ENCODE results near the gene LHFPL2. TPM values are rescaled to one million over a fixed set of nuclear protein-coding genes. Genes with fewer than 3 reads are reported as not detected.

The LHFPL2 gene
- polyA plus RNA-seq, 4 donors = 47.5 to 58.7 (median 54.6) TPM

GRCh38 chr5:78533356-78533755, 115.2 kb downstream of the LHFPL2 start:
- no peak for DNase-seq (ENCODE audit: low read depth in 4 of 4, low spot score in 3 of 4)

- no peak for DNase-seq (ENCODE audit: low read depth in 4 of 4, low spot score in 3 of 4)
These were observed 118.1 kb downstream of the LHFPL2 start for GRCh38 chr5:78530342-78531096.

- no peak for DNase-seq (ENCODE audit: low read depth in 4 of 4, low spot score in 3 of 4)
These were observed 120.6 kb downstream of the LHFPL2 start for GRCh38 chr5:78527925-78528324.

DNA sequence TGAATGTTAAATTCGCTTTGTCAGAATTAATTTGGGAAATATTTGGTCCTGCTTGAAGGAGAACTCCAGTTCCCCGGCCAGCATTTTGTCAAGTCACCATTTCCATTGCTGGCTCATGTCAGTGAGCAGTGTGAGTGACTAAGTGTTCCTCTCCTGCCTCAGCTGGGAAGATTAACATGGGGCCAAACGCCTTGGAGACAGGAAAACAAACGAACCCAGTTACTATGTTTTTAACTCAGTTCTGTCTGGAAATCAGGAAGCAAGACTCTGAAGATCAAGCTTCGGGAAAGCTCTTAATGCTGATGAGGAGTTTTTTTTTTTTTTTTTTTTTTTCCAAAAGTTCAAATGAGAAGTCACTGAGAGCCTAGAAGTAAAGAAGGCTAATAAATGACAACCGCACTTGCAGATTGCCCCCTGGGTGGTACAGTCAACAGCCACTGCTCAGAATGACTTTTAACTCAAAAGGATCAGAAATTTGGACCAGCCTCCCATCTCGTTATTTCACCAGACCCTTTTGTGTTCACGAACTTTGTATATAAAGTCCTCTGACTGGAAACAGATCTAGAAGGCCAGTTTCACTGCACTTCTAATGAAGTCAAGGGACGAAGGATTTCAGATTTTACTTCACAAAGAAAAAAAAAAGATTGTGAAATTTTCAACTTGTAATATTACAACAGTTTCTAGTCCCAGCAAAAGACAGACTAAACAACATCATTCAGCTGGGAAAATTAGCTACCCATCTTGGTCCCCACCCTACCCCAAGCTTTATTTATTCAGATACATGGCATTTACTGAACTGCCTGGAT, 121.3 kb downstream of the LHFPL2 start:
- DNase-seq (ENCODE audit: low read depth in 4 of 4, low spot score in 3 of 4) = no peak

DNA sequence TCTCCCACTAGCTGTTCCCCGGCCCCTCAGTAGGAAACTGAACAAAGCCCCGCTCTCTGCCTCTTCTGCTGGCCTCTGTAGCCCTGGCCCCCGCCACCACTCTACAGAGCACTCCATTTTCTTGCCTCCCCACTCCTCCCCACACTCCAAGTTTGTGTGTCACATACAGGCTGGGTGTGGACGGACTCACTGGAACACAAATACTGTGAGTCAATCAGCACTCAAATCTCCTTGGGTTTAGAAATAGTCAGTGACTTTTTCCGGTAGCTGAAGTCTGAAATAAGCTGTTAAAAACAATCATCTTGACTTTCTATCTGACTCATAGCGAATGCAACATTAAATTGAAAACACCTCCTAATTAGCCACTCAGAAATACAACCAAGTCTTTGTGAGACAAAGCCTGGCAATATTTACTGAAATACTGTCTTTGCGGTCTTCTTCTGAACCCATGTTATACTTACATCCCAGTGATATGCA, 122.5 kb downstream of the LHFPL2 start:
- DNase-seq (ENCODE audit: low read depth in 4 of 4, low spot score in 3 of 4) = no peak

- DNase-seq (ENCODE audit: low read depth in 4 of 4, low spot score in 3 of 4) = no peak
These were observed 125.0 kb downstream of the LHFPL2 start for GRCh38 chr5:78523314-78524193.

GRCh38 chr5:78522476-78523260, 125.9 kb downstream of the LHFPL2 start:
- DNase-seq (ENCODE audit: low read depth in 4 of 4, low spot score in 3 of 4) = no peak

DNA sequence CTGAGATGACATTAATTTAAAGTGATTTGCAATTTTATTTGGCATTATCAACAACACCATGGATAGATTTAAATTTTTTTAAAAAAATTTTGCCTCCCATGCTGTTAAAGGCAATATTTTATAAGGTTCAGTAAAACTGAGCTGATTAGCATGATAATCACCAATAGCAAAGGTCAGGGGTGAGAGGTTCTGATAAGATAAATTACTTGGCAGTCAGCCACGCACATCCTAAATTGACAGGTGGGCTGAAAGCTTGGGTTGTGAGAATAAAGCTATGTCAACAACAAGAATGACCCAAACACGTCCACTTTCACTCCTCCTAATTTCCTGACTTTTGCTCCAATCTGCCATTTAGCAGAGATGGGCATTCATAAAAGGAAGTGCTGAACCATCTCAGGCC, 127.1 kb downstream of the LHFPL2 start:
- DNase-seq (ENCODE audit: low read depth in 4 of 4, low spot score in 3 of 4) = no peak

DNA sequence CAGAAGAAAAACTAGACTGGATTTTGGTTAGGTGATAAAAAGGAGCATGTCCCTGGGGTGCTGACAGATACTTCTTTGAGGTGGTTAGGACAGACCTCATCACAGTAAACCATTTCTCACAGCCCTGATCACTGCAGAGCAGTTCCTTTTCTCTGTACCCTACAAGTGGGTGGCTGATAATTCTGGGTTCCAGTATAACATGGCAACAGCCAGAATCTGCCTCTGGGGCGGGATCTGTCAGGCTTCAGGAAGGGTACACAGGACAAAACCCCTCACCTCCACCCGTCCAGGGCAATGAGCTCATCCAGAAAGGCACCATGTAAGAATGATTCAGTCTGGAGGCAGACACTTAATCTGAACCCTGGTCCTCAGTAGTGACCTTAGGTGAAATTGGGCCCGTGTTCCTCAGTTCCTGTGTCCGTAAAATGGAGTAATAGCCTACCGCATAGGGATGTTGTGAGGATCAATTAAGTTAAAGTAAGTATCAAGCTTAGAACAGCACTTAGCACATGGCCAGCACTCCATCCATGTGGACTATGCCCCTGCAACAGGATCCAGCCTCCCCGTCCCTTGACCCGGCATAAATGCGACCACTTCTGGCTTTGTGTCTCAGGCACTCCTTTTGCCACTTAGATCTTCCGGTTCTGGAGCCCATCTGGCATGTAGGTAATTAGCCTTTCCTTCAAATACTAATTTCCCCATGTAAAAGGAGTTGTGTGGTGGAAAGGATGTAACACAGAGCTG, 129.2 kb downstream of the LHFPL2 start:
- DNase-seq (ENCODE audit: low read depth in 4 of 4, low spot score in 3 of 4) = no peak

DNA sequence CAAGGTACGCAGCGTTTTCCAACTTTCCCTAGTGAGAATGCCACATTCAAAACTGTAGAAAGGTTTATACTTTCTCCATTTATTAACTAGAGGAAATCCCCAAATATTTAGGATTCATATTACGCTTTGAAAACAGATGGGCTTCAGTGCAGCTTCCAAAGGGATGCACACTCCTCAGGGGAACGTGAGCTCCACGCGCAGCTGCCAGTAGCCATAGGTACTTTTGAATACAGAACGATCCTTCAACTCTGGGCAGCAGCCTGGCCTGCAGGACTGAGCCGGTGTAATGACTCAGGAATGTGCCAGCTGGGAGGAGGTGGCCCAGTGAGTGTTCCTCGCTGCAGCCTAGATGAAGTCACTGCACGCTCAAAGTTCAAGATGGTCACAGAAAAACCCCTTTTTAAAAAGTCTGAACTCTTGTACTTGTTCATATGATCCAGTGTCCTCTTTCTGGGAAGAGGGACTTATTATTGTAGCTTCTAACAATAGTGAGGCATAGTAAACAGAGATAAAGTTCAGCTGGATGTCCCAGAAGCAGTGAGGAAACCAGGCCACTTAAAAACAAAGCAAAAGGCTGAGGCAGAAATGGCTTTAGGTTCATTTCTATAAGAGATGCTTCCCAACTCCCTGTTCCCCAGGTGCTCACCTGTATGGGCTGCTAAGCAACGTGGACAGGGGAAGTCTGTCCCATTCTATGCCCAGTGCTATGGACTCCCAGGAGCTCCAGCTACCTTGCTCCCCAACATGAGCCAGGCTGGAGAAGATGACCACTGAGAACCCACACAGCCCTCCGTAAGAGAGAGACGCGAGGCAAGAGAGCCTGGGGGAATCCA, 130.0 kb downstream of the LHFPL2 start:
- DNase-seq (ENCODE audit: low read depth in 4 of 4, low spot score in 3 of 4) = no peak

DNA sequence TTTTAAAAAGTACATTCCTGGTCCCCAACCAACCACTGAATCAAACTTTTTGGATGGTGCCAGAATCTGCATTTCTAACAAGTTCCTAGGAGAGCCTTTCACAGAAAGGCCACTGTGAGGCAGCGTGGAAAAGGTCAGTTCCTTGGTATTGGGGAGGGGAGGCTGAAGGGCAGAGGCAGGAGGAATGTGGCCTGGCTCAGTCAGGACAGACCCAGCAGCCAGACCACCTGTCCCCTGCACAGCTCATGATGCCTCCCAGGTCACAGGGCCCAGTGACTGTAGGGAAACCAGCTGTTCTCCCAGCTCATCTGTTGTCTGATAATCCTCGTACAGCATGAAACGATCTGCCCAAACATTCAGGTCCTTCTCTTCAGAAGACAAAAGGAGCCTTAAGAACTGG, 132.9 kb downstream of the LHFPL2 start:
- no peak for DNase-seq (ENCODE audit: low read depth in 4 of 4, low spot score in 3 of 4)

GRCh38 chr5:78514427-78515330, 133.9 kb downstream of the LHFPL2 start:
- DNase-seq (ENCODE audit: low read depth in 4 of 4, low spot score in 3 of 4) = no peak

DNA sequence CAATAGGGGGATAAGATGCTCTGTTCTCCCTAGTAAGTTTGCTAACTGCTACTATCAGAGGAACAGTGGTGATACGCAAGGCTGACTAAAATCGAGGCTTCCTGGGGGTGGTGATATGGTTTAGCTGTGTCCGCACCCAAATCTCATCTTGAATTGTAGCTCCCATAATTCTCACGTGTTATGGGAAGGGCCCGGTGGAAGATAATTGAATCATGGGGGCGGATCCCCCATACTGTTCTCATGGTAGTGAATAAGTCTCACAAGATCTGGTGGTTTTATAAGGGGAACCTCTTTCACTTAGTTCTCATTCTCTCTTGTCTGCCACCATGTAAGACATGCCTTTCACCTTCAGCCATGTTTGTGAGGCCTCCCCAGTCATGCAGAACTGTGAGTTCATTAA, 135.1 kb downstream of the LHFPL2 start:
- no peak for DNase-seq (ENCODE audit: low read depth in 4 of 4, low spot score in 3 of 4)

DNA sequence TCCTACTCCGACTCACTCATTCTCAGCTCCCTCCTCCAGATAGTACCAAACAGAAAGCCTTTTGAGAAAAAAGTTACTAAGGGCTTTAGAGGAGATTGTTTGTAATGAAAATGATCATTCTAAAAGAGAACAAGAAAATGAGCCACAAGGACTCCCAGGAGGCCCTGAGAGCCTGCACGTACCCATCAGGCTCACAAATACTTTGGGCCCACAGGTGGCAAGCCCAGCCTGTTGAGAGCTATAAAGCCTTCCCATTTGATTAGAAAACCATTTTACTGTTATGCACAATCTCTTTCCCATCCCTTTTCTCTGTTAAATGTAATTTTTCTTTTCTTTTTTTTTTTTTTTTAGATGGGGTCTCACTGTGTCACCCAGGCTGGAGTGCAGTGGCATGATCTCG, 136.1 kb downstream of the LHFPL2 start:
- no peak for DNase-seq (ENCODE audit: low read depth in 4 of 4, low spot score in 3 of 4)

- DNase-seq (ENCODE audit: low read depth in 4 of 4, low spot score in 3 of 4) = no peak
These were observed 137.3 kb downstream of the LHFPL2 start for GRCh38 chr5:78511121-78511906.

DNA sequence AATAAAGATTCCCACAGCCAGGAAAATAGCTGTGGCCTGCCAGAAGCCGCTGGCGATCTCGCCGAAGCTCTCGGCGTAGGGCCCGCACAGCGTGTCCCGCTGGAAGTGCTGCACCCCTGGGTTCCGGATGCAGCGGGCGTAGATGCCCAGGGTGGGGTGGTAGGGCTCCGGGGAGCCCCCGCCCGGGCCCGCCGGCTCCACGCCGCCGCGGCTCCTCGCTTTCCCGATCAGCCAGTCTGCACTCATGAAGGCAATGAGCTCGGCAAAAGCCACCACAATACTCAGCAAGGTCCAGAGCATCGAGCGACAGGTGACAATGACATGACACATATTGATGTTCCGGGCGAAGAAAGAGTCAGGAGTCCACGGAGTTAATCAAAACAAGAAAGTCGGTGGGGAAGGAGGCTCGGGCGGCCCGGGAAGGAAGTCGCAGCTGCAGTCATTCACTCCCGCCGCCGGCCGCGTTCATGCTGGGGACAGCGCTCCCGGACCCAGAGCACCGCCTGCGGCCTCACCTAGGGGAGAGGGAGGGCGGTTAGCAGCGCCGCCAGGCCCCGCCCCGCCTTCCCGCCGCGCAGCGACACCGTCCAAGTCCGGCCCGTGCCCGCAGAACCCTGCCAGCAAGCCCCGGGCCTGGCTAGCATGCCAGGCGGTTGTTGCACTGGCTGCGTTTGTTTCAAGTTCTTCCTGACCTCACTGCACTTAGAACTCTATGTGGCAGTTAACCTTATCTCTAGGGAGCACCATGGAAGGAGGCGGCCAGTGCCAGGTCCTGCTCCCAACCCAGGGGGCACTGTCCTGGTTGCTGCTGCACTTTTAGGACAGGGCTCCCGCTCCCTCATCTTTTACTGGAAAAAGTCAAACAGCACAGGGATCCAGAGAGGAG, 138.4 kb downstream of the LHFPL2 start:
- no peak for DNase-seq (ENCODE audit: low read depth in 4 of 4, low spot score in 3 of 4)
